Sigmoid colon (tissue), 7 donors: Measurements from ENCODE around the gene ELAVL3. TPM values are rescaled to one million over a fixed set of nuclear protein-coding genes. Genes with fewer than 3 reads are reported as not detected.

Experiments
- DNase-seq: peaks from one replicate; pipeline ENCODE4 v3.0.0-alpha.2; 2019
- H3K27ac ChIP-seq, 4 donors: fragments of 200-600 bp; sonication (generic); one replicate each; pipeline ENCODE4 v1.5.1; 2016 to 2019; ENCODE audit warnings: mild to moderate bottlenecking in 1 of 4
- H3K27me3 ChIP-seq, 3 donors: fragments of 200-600 bp; sonication (generic); one replicate each; pipeline ENCODE4 v1.5.1; 2019; ENCODE audit warnings: mild to moderate bottlenecking in 1 of 3
- H3K36me3 ChIP-seq, 4 donors: fragments of 200-600 bp; sonication (generic); one replicate each; pipeline ENCODE4 v1.5.1; 2016 to 2019
- H3K4me1 ChIP-seq, 4 donors: fragments of 200-600 bp; sonication (generic); one replicate each; pipeline ENCODE4 v1.5.1; 2017 to 2019
- H3K4me3 ChIP-seq, 4 donors: fragments of 200-600 bp; sonication (generic); one replicate each; pipeline ENCODE4 v1.5.1; 2017 to 2019; ENCODE audit warnings: mild to moderate bottlenecking in 2 of 4, moderate library complexity in 1 of 4
- H3K9me3 ChIP-seq, 4 donors: fragments of 200-600 bp in 3 of 4; sonication (generic) in 3 of 4; one replicate each; pipeline versions ENCODE4 v1.5.1 to v1.6.1; 2013 to 2019
- EP300 ChIP-seq, 4 donors: sonication (generic); formaldehyde crosslinking; IDR thresholded peaks; one replicate each; pipeline ENCODE4 v1.6.1; 2017; ENCODE audit warnings: antibody characterized with exemption in 4 of 4
- POLR2A ChIP-seq, 2 donors: fragments of 450-650 bp; IDR thresholded peaks; one replicate each; pipeline ENCODE4 v1.6.1; 2016; ENCODE audit warnings: antibody characterized with exemption in 2 of 2, mild to moderate bottlenecking in 2 of 2, moderate library complexity in 2 of 2
- POLR2AphosphoS5 ChIP-seq, 4 donors: sonication (generic); formaldehyde crosslinking; IDR thresholded peaks; one replicate each; pipeline ENCODE4 v1.6.1; 2017; ENCODE audit warnings: antibody characterized with exemption in 4 of 4
- WGBS, 2 donors: extraction: QIAGEN DNeasy Blood & Tissue Kit; methylation state at CpG; one replicate each; pipeline ENCODE4 v1.1.7; 2013; 5-methylcytosine and 5-hydroxymethylcytosine counted together
- intact Hi-C: fragments of 100-400 bp; cut with DNase I; formaldehyde crosslinking; loops from one replicate; pipeline ENCODE4 v1.15.1; 2023
- polyA plus RNA-seq, 3 donors: library from polyadenylated mRNA; stranded (reverse); fragments of 200-250 nt; gene quantifications; one replicate each; pipeline ENCODE4 v1.2.3, GENCODE V29; 2013
- total RNA-seq, 4 donors: library from RNA; depleted of rRNA; stranded (reverse); fragments of >200 nt; gene quantifications; one replicate each; pipeline ENCODE4 v1.1.0, GENCODE V29; 2016
- TF ChIP-seq, protein P1 (sequence below), 4 experiments: fragments of 450-650 bp in 3 of 4; fragments of 200-600 bp in 1 of 4; IDR thresholded peaks; one replicate each; pipeline ENCODE4 v1.5.1; 2016 to 2019; ENCODE audit warnings: antibody characterized with exemption in 4 of 4, mild to moderate bottlenecking in 3 of 4, moderate library complexity in 2 of 4
- donor health status: healthy with polysubstance abuse.
- donor health status: Bipolar disorder and iron deficiency.
- donor health status: healthy.

The ELAVL3 gene
- total and polyA plus RNA-seq, 7 donors = under 0.01 to 3.0 (median 0.85) TPM; not detected in 1

DNA sequence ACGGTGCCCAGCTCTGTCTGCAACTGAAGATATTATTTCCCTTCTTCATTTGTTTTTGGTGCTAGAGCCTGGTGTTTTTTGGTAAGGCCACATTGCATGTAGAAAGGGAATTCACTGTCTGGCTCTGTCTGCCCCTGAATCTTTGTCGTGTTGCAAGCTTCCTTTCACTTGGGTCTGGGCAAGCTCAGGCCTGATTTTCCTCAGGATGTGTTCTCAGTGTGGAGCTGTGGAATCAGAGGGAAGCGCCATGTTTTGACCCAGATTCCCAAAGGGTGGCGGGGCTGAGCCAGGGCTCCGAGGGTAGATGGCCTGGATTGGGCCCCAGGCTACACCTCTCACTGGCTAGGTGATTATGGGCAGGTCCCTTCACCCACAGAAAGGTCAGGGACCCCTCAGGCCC lies 36.8 kb downstream of the ELAVL3 start:
- Histone ChIP-seq H3K27me3 (no peaks in the 10 kb centered on the region), H3K36me3 (peaks cover 21 to 96% (median 66%) of the 10 kb centered on the region in 4 donors), H3K4me3 (no peak overlapping the region), H3K4me1 (no peaks in the 10 kb centered on the region), H3K9me3 (no peaks in the 10 kb centered on the region), H3K27ac (no peak overlapping the region)
- DNase-seq = no peak
- intact Hi-C loops = no loop called here
- 80 to 90% methylated on average over 5 of the region's 5 CpGs for WGBS, 2 donors
- TF ChIP-seq POLR2AphosphoS5 (IDR thresholded peaks at IDR 0.05) (no peak), EP300 (IDR thresholded peaks at IDR 0.05) (no peak), POLR2A (IDR thresholded peaks at IDR 0.05) (no peak)
- TF ChIP-seq, protein P1, sequence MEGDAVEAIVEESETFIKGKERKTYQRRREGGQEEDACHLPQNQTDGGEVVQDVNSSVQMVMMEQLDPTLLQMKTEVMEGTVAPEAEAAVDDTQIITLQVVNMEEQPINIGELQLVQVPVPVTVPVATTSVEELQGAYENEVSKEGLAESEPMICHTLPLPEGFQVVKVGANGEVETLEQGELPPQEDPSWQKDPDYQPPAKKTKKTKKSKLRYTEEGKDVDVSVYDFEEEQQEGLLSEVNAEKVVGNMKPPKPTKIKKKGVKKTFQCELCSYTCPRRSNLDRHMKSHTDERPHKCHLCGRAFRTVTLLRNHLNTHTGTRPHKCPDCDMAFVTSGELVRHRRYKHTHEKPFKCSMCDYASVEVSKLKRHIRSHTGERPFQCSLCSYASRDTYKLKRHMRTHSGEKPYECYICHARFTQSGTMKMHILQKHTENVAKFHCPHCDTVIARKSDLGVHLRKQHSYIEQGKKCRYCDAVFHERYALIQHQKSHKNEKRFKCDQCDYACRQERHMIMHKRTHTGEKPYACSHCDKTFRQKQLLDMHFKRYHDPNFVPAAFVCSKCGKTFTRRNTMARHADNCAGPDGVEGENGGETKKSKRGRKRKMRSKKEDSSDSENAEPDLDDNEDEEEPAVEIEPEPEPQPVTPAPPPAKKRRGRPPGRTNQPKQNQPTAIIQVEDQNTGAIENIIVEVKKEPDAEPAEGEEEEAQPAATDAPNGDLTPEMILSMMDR (IDR thresholded peaks at IDR 0.05) = no peak

DNA sequence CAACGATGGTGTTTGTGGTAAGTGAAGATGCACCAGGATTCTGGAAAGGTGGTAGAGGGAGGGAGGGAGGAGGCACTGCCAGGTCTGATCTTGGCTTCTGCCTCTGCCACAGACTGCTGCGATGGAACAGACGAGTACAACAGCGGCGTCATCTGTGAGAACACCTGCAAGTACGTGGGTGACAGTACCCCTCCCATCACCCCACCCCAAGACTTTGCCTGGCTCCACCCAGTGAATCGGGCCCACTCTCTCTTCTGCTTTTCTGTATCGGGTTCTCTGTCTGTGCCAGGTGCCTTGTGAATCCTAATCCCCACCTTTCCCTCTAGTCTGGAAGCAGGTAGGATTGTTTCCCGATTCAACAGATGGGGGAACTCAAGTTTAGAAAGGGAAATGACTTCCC lies 42.9 kb downstream of the ELAVL3 start:
- no peaks in the 10 kb centered on the region for H3K27me3 ChIP-seq
- TF ChIP-seq, protein P1 (IDR thresholded peaks at IDR 0.05) = no peak
- TF ChIP-seq POLR2A (IDR thresholded peaks at IDR 0.05) (no peak), POLR2AphosphoS5 (IDR thresholded peaks at IDR 0.05) (no peak), EP300 (IDR thresholded peaks at IDR 0.05) (no peak)
- H3K36me3 ChIP-seq = peaks cover 23 to 64% (median 45%) of the 10 kb centered on the region in 4 donors
- WGBS, 2 donors = 84 to 91% methylated on average over 9 of the region's 9 CpGs
- intact Hi-C loops = loop anchor here (5.0 to 10.0 kb wide), 2 partner anchors 69 to 313 kb away; partner anchors contain the start of gene ZNF653
- H3K27ac ChIP-seq = no peak overlapping the region
- no peak overlapping the region for H3K4me3 ChIP-seq
- peaks cover 0 to 22% (median 19%) of the 10 kb centered on the region in 4 donors for H3K4me1 ChIP-seq
- no peak for DNase-seq
- no peaks in the 10 kb centered on the region for H3K9me3 ChIP-seq

DNA sequence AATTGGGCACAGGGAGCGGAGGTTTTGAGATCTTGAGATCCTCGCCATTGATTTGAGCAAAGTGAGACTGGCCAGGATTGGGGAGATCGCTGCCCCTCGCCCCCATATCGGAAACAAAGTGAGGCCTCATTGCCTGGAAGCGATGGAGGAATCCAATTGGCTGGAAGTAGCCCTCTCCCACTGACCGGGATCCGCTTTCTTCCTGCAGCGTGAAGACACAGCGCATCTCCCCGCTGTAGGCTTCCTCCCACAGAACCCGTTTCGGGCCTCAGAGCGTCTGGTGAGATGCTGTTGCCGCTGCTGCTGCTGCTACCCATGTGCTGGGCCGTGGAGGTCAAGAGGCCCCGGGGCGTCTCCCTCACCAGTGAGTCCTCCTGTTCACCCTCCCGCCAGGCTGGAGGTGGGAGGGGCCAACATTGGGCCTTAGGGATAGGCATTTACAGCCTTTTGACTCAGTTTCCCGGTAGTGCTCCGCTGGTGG lies 45.0 kb downstream of the ELAVL3 start:
- H3K4me3 ChIP-seq = peak overlapping the region; percentile 54 to 82 (median 71)
- no peaks in the 10 kb centered on the region for H3K27me3 ChIP-seq
- H3K27ac ChIP-seq = peak overlapping the region; percentile 73 to 85 (median 78)
- peak; percentile 73 for DNase-seq
- H3K9me3 ChIP-seq = no peaks in the 10 kb centered on the region
- TF ChIP-seq POLR2A (IDR thresholded peaks at IDR 0.05) (no peak), EP300 (IDR thresholded peaks at IDR 0.05) (no peak), POLR2AphosphoS5 (IDR thresholded peaks at IDR 0.05) (no peak)
- TF ChIP-seq, protein P1 (IDR thresholded peaks at IDR 0.05) = no peak
- intact Hi-C loops = loop anchor here (1.0 to 10.0 kb wide), 3 partner anchors 55 to 311 kb away; partner anchors contain the start of gene ZNF653
- 2 to 5% methylated on average over 21 of the region's 21 CpGs for WGBS, 2 donors
- peaks cover 6 to 44% (median 28%) of the 10 kb centered on the region in 4 donors for H3K36me3 ChIP-seq
- H3K4me1 ChIP-seq = peaks cover 0 to 22% (median 19%) of the 10 kb centered on the region in 4 donors

DNA sequence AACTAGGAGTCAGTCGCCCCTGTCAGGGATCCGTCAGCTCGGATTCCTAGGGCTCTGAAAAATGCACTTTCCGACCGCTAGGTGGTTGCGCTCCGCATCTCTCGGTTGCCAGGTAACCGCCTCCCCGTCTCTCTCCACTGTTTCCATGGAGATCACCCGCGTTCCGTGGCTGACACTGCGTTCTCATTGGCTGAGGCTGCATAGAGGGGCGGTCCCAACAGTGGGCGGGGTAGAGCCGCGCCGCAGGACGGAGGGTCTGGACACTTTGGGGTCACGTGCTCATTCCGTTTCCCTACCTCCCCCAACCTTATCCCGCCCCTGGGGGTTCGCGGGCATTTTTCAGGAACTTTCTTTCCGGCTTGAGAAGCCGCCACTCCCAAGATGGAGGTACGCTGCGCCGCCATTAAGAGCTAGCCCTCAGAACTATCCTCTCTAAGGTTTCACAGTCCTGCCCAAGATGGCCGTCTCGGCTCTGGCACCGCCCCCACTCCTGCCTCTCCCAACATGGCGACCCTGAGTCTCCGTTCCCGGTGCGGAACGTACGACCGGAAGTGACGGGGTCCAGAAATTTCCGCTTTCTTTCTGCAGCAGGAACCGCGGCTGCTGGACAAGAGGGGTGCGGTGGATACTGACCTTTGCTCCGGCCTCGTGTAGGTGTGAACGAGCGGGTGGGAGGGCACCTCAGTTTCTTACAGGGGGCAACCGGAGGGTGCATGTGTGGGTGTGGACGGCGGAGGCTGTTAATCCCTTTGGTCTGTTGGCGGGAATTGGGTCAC lies 45.6 kb downstream of the ELAVL3 start, which contains the start of the genes ODAD3 and PRKCSH:
TSS of gene ODAD3 (minus strand) at position 65 of the 776 bp plus-strand sequence. CDS start 105 bp downstream, outside the sequence.
TSS of gene PRKCSH (plus strand) at position 579 of the 776 bp plus-strand sequence. CDS start 483 bp downstream, outside the sequence.
- WGBS, 2 donors = 0% methylated on average over 53 of the region's 53 CpGs
- Histone ChIP-seq H3K27ac (peak within 1 kb of the TSS; percentile 73 to 85 (median 78)), H3K4me3 (peak within 1 kb of the TSS; percentile 54 to 82 (median 71)), H3K9me3 (no peaks in the 10 kb centered on the region), H3K36me3 (peaks cover 5 to 37% (median 23%) of the 10 kb centered on the region in 4 donors), H3K27me3 (no peaks in the 10 kb centered on the region), H3K4me1 (peaks cover 0 to 22% (median 19%) of the 10 kb centered on the region in 4 donors)
- intact Hi-C loops = loop anchor here (1.0 to 10.0 kb wide), 3 partner anchors 54 to 310 kb away; partner anchors contain the start of gene ZNF653
- TF ChIP-seq POLR2AphosphoS5 (IDR thresholded peaks at IDR 0.05) = peak; percentile 93 to 97 (median 97)
- TF ChIP-seq EP300 (IDR thresholded peaks at IDR 0.05) = peak in 1 of 4 donors; percentile 72
- peak; percentile 17 to 37 for TF ChIP-seq POLR2A (IDR thresholded peaks at IDR 0.05)
- TF ChIP-seq, protein P1 (IDR thresholded peaks at IDR 0.05) = peak; percentile 89 to 99 (median 96)
- DNase-seq = peak; percentile 100
